Measurements from ENCODE around the gene PCDHGB4.

Gene PCDHGB4

DNA sequence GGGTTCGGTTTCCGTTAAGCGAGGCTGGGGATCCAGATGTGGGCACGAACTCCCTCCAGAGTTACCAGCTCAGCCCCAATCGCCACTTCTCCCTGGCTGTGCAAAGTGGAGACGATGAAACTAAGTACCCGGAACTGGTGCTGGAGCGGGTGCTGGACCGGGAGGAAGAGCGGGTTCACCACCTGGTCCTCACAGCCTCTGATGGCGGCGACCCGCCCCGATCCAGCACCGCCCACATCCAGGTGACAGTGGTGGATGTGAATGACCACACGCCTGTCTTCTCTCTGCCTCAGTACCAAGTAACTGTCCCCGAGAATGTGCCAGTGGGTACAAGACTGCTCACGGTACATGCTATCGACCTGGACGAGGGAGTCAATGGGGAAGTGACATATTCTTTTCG lies 4.2 kb upstream of the PCDHGB4 start:
- H3K36me3 ChIP-seq (ENCODE audit: control insufficient read depth in 2 of 2, insufficient read depth in 1 of 2, low read length in 2 of 2): no peaks in the 10 kb centered on the region
- ChIA-PET POLR2A (no interaction called here), CTCF (interaction anchor here (0.7 to 1.7 kb wide), 6 partner anchors 9 to 181 kb away, joined by 3 to 8 read pairs (median 4); partner anchors contain the start of genes PCDHGA8 and PCDHGB5)
- H3K9me3 ChIP-seq (ENCODE audit: control insufficient read depth, insufficient read depth, low read depth, low read length): no peaks in the 10 kb centered on the region
- no peaks in the 10 kb centered on the region for H3K4me1 ChIP-seq (ENCODE audit: control insufficient read depth, insufficient read depth, low read length)
- TF ChIP-seq ZNF133 (tag by site-specific recombination; IDR thresholded peaks at IDR 0.05): no peak
- no peak for TF ChIP-seq ZNF223 (tag by site-specific recombination; IDR thresholded peaks at IDR 0.05)
- TF ChIP-seq ZNF521 (tag by site-specific recombination; IDR thresholded peaks at IDR 0.05): no peak
- H3K4me3 ChIP-seq (ENCODE audit: low read depth, low read length): no peak overlapping the region
- H3K27ac ChIP-seq (ENCODE audit: extremely low read depth, low read depth, low read length): no peak overlapping the region

DNA sequence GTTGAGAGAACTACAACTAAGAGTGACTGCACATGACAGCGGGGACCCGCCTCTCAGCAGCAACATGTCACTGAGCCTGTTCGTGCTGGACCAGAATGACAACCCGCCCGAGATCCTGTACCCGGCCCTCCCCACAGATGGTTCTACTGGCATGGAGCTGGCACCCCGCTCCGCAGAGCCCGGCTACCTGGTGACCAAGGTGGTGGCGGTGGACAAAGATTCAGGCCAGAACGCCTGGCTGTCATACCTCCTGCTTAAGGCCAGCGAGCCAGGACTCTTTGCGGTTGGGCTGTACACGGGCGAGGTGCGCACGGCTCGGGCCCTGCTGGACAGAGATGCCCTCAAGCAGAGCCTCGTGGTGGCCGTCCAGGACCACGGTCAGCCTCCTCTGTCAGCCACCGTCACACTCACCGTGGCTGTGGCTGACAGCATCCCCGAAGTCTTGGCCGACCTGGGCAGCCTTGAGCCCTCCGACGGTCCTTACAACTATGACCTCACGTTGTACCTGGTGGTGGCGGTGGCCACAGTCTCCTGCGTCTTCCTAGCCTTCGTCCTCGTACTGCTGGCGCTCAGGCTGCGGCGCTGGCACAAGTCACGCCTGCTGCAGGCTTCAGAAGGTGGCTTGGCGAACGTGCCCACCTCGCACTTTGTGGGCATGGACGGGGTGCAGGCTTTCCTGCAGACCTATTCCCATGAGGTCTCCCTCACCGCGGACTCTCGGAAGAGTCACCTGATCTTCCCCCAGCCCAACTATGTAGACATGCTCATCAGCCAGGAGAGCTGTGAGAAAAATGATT lies 2.8 kb upstream of the PCDHGB4 start:
- CTCF ChIA-PET: no interaction called here
- no peak for TF ChIP-seq ZNF664 (tag by site-specific recombination; IDR thresholded peaks at IDR 0.05)
- TF ChIP-seq, protein P1, sequence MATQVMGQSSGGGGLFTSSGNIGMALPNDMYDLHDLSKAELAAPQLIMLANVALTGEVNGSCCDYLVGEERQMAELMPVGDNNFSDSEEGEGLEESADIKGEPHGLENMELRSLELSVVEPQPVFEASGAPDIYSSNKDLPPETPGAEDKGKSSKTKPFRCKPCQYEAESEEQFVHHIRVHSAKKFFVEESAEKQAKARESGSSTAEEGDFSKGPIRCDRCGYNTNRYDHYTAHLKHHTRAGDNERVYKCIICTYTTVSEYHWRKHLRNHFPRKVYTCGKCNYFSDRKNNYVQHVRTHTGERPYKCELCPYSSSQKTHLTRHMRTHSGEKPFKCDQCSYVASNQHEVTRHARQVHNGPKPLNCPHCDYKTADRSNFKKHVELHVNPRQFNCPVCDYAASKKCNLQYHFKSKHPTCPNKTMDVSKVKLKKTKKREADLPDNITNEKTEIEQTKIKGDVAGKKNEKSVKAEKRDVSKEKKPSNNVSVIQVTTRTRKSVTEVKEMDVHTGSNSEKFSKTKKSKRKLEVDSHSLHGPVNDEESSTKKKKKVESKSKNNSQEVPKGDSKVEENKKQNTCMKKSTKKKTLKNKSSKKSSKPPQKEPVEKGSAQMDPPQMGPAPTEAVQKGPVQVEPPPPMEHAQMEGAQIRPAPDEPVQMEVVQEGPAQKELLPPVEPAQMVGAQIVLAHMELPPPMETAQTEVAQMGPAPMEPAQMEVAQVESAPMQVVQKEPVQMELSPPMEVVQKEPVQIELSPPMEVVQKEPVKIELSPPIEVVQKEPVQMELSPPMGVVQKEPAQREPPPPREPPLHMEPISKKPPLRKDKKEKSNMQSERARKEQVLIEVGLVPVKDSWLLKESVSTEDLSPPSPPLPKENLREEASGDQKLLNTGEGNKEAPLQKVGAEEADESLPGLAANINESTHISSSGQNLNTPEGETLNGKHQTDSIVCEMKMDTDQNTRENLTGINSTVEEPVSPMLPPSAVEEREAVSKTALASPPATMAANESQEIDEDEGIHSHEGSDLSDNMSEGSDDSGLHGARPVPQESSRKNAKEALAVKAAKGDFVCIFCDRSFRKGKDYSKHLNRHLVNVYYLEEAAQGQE (tag by site-specific recombination; IDR thresholded peaks at IDR 0.05): peak; percentile 64; the same call in 1 of the 2 replicates
- POLR2A ChIA-PET: no interaction called here

DNA sequence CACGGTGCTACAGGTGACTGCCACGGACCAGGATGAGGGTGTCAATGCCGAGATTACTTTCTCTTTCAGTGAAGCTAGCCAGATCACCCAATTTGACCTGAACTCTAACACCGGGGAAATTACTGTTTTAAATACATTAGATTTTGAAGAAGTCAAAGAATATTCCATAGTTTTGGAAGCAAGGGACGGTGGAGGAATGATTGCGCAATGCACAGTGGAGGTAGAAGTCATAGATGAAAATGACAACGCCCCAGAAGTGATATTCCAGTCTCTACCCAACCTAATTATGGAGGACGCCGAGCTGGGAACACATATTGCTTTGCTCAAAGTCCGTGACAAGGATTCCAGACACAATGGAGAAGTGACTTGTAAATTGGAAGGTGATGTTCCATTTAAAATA lies 1.2 kb downstream of the PCDHGB4 start:
- ChIA-PET POLR2A (no interaction called here), CTCF (interaction anchor here (0.6 to 1.4 kb wide), 2 partner anchors 30 to 113 kb away, joined by 3 to 4 read pairs; no protein-coding TSS in a partner anchor)
- Histone ChIP-seq H3K9me3 (ENCODE audit: control insufficient read depth, insufficient read depth, low read depth, low read length) (no peaks in the 10 kb centered on the region), H3K4me1 (ENCODE audit: control insufficient read depth, insufficient read depth, low read length) (no peaks in the 10 kb centered on the region), H3K27ac (ENCODE audit: extremely low read depth, low read depth, low read length) (no peak overlapping the region), H3K36me3 (ENCODE audit: control insufficient read depth in 2 of 2, insufficient read depth in 1 of 2, low read length in 2 of 2) (no peaks in the 10 kb centered on the region), H3K4me3 (ENCODE audit: low read depth, low read length) (no peak overlapping the region)
- TF ChIP-seq ZNF366 (tag by site-specific recombination; conservative IDR thresholded peaks at IDR 0.05) (no peak), KLF8 (tag by site-specific recombination; IDR thresholded peaks at IDR 0.05) (no peak), GLIS1 (tag by site-specific recombination; IDR thresholded peaks at IDR 0.05) (no peak), YY1 (tag by site-specific recombination; IDR thresholded peaks at IDR 0.05) (no peak), OVOL3 (tag by site-specific recombination; IDR thresholded peaks at IDR 0.05) (no peak), ZNF660 (tag by site-specific recombination; IDR thresholded peaks at IDR 0.05) (no peak), ZFP37 (tag by site-specific recombination; IDR thresholded peaks at IDR 0.05) (no peak), ZNF19 (tag by site-specific recombination; IDR thresholded peaks at IDR 0.05; ENCODE audit: low read depth) (no peak), FEZF1 (tag by site-specific recombination; IDR thresholded peaks at IDR 0.05) (no peak), ZNF768 (tag by site-specific recombination; IDR thresholded peaks at IDR 0.05) (no peak)
- TF ChIP-seq, protein P2, sequence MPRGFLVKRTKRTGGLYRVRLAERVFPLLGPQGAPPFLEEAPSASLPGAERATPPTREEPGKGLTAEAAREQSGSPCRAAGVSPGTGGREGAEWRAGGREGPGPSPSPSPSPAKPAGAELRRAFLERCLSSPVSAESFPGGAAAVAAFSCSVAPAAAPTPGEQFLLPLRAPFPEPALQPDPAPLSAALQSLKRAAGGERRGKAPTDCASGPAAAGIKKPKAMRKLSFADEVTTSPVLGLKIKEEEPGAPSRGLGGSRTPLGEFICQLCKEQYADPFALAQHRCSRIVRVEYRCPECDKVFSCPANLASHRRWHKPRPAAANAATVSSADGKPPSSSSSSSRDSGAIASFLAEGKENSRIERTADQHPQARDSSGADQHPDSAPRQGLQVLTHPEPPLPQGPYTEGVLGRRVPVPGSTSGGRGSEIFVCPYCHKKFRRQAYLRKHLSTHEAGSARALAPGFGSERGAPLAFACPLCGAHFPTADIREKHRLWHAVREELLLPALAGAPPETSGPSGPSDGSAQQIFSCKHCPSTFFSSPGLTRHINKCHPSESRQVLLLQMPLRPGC (tag by site-specific recombination; IDR thresholded peaks at IDR 0.05): no peak
- TF ChIP-seq, protein P3, sequence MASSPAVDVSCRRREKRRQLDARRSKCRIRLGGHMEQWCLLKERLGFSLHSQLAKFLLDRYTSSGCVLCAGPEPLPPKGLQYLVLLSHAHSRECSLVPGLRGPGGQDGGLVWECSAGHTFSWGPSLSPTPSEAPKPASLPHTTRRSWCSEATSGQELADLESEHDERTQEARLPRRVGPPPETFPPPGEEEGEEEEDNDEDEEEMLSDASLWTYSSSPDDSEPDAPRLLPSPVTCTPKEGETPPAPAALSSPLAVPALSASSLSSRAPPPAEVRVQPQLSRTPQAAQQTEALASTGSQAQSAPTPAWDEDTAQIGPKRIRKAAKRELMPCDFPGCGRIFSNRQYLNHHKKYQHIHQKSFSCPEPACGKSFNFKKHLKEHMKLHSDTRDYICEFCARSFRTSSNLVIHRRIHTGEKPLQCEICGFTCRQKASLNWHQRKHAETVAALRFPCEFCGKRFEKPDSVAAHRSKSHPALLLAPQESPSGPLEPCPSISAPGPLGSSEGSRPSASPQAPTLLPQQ (tag by site-specific recombination; IDR thresholded peaks at IDR 0.05): no peak
- TF ChIP-seq, protein P4, sequence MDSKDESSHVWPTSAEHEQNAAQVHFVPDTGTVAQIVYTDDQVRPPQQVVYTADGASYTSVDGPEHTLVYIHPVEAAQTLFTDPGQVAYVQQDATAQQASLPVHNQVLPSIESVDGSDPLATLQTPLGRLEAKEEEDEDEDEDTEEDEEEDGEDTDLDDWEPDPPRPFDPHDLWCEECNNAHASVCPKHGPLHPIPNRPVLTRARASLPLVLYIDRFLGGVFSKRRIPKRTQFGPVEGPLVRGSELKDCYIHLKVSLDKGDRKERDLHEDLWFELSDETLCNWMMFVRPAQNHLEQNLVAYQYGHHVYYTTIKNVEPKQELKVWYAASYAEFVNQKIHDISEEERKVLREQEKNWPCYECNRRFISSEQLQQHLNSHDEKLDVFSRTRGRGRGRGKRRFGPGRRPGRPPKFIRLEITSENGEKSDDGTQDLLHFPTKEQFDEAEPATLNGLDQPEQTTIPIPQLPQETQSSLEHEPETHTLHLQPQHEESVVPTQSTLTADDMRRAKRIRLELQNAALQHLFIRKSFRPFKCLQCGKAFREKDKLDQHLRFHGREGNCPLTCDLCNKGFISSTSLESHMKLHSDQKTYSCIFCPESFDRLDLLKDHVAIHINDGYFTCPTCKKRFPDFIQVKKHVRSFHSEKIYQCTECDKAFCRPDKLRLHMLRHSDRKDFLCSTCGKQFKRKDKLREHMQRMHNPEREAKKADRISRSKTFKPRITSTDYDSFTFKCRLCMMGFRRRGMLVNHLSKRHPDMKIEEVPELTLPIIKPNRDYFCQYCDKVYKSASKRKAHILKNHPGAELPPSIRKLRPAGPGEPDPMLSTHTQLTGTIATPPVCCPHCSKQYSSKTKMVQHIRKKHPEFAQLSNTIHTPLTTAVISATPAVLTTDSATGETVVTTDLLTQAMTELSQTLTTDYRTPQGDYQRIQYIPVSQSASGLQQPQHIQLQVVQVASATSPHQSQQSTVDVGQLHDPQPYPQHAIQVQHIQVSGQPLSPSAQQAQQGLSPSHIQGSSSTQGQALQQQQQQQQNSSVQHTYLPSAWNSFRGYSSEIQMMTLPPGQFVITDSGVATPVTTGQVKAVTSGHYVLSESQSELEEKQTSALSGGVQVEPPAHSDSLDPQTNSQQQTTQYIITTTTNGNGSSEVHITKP (tag by site-specific recombination; IDR thresholded peaks at IDR 0.05): no peak
- TF ChIP-seq, protein P5, sequence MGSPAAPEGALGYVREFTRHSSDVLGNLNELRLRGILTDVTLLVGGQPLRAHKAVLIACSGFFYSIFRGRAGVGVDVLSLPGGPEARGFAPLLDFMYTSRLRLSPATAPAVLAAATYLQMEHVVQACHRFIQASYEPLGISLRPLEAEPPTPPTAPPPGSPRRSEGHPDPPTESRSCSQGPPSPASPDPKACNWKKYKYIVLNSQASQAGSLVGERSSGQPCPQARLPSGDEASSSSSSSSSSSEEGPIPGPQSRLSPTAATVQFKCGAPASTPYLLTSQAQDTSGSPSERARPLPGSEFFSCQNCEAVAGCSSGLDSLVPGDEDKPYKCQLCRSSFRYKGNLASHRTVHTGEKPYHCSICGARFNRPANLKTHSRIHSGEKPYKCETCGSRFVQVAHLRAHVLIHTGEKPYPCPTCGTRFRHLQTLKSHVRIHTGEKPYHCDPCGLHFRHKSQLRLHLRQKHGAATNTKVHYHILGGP (tag by site-specific recombination; IDR thresholded peaks at IDR 0.05): no peak

More for the DNA sequence above, 2.8 kb upstream of the PCDHGB4 start:
- H3K27ac ChIP-seq (ENCODE audit: extremely low read depth, low read depth, low read length): no peak overlapping the region
- no peaks in the 10 kb centered on the region for H3K4me1 ChIP-seq (ENCODE audit: control insufficient read depth, insufficient read depth, low read length)
- no peak overlapping the region for H3K4me3 ChIP-seq (ENCODE audit: low read depth, low read length)
- H3K36me3 ChIP-seq (ENCODE audit: control insufficient read depth in 2 of 2, insufficient read depth in 1 of 2, low read length in 2 of 2): no peaks in the 10 kb centered on the region
- H3K9me3 ChIP-seq (ENCODE audit: control insufficient read depth, insufficient read depth, low read depth, low read length): no peaks in the 10 kb centered on the region
